GM18511 (cell line): ENCODE results near the gene GIMAP7.
"Not testable (repeated sequence)": the region's sequence is repeated elsewhere in the genome, so short reads cannot be mapped to it uniquely, and the experiment has no call there.

ENCODE experiments used
- ATAC-seq: cut with Tn5 transposase; IDR thresholded peaks from one replicate; pipeline ENCODE4 v1.9.1; 2021; ENCODE audit warnings: mild to moderate bottlenecking, moderate library complexity; ENCODE audit not compliant: unreplicated experiment

Gene GIMAP7

DNA sequence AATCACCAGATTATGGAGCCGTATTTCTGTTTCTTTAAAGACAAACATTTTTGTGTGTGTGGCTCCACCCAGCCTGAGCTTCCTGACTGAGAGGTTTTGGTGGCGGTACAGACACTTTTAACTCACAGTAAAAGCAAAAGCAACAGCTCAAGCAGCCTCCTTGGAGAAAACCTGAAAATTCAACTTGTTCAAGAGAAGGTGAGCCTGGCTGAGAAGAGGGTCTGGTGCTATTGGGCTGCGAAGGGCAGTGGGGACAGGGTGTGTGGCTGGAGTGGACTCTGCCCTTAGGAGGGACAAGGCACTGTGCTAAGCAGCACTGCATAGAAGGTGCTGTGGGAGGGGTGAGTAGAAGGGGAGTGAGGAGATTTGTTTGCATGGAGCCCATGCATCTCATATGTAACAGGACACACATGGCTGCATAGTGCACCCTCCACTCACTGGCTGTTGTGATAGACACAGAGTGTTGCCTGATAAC, at the start of gene GIMAP7:
Gene GIMAP7 (plus strand): TSS at position 125 of the 475 bp plus-strand sequence. CDS start 5,103 bp downstream, outside the sequence.
- peak; percentile 80 for ATAC-seq

DNA sequence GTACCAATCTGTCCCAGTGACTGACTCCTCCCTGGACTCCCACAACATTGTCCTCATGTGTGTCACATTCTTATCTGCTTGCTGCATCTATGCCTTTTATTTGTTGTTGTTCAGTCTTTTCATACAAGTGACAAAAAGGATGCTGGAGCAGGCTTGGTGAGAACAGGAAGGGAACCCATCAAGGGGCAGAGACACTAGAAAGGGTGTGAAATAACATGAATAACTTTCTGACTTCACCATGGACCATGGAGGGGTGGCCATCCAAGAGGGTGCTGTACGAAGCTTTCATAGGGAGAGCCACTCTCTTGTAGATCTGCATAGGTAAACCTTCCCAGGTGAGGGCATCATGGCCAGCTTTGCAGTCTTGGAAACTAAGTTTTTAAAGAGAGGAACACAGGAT, 49.7 kb upstream of the GIMAP7 start:
- no peak for ATAC-seq

DNA sequence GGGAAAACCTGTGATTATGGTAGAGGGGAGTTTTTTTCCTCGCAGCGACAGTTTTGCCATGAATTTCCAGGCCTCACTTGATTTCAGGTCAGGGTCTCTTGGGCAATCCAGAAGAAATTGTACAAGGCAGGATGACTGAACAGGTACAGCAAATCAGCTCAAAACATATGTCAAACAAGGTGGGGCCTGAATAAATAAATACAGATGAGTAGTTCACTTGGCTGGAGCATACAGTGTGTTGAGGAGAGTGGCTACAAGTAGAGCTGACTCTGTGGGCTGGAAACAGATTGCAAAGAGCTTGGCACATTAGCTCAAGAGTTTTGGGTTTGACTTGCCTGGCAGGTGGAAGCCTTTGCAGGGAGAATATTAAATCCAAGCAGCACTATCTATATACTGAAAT, 49.3 kb upstream of the GIMAP7 start:
- no peak for ATAC-seq

DNA sequence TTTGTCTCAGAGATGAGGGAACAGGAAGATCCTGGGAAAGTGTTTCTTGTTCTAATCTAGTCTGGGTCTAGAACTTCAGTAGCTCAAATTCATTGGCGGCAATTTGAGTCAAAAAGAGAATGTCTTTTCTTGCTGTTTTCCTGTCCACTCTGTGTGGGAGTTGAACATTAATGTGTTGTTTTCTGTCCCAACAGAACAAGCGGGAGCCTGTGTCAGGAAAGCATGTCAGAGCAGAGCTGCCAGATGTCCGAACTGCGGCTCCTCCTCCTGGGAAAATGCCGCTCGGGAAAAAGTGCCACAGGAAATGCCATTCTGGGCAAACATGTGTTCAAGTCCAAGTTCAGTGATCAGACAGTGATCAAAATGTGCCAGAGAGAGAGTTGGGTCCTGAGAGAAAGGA, 48.2 kb upstream of the GIMAP7 start:
- no peak for ATAC-seq

DNA sequence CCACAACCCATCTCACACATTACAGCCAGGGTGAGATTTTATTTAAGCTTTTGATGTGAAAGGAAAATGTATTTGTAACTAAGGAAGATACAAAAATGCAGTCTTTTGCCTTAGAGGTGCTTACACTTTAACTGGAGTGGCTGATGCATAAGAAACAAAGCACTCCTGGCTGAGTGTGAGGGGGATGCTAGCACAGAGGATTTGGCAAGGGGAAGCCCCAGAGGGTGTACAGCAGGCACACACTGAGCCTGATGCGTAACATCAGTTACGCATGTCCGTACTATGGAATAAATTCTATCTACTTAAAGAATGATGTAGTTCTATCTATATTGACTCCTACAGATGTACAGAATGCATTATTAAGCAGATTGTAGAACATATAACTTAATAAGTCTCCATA, 46.4 kb upstream of the GIMAP7 start:
- no peak for ATAC-seq

GRCh38 chr7:150471886-150472285, 42.8 kb upstream of the GIMAP7 start:
- no peak for ATAC-seq

DNA sequence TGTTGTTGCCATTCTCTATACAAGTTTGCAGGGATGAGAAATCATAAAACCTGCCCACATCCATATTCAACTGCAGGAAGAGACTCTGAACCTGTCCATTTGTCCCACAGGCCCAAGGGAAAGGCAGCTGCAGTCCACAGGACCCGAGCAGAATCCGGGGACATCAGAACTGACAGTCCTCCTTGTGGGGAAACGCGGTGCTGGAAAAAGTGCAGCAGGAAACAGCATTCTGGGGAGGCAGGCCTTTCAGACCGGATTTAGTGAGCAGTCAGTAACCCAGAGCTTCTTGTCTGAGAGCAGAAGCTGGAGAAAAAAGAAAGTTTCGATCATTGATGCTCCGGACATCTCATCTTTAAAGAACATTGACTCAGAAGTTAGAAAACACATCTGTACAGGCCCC, 40.8 kb upstream of the GIMAP7 start:
- ATAC-seq, result no peak

DNA sequence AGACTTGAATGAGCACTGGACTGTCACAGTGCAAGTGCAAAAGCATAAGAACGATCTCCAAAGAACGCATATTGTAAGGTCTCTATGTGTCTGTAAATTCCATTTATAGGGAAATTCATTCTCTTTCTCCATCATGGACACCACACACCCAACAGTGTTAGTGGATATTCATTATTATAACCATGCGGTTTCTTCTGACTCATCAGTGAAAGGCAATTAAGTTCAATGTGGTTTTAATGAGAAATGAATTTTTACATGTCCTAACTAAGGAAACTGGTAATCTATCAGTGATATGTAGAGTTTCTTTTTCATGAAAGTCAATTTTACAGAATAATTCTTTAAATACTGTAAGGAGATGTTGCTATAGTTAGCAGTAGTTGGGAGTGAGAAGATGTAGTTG, 38.4 kb upstream of the GIMAP7 start:
- no peak for ATAC-seq

DNA sequence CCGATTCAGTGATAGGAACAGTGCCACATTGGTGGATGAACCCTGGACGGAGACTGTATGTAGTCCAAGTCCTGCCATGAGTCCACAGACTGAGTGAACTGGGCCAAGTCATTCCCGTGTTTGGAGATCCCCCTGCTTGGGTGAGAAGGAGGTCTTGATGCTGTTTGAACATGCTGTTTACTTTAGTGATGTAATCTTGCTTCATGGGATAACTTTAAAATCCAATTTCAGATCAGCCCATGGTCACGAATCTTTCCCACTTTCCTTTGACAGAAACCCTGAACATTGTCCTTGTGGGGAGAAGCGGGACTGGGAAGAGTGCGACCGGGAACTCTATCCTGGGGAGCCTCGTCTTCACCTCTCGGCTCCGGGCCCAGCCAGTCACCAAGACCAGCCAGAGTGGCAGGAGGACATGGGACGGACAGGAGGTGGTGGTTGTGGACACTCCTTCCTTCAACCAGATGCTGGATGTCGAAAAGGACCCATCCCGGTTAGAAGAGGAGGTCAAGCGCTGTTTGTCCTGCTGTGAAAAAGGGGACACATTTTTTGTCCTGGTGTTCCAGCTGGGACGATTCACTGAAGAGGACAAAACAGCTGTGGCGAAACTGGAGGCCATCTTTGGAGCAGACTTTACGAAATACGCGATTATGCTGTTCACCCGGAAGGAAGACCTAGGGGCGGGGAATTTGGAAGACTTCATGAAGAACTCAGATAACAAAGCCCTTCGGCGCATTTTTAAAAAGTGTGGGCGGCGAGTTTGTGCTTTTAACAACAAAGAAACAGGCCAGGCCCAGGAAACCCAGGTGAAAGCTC, 37.6 kb upstream of the GIMAP7 start:
- ATAC-seq, result no peak

DNA sequence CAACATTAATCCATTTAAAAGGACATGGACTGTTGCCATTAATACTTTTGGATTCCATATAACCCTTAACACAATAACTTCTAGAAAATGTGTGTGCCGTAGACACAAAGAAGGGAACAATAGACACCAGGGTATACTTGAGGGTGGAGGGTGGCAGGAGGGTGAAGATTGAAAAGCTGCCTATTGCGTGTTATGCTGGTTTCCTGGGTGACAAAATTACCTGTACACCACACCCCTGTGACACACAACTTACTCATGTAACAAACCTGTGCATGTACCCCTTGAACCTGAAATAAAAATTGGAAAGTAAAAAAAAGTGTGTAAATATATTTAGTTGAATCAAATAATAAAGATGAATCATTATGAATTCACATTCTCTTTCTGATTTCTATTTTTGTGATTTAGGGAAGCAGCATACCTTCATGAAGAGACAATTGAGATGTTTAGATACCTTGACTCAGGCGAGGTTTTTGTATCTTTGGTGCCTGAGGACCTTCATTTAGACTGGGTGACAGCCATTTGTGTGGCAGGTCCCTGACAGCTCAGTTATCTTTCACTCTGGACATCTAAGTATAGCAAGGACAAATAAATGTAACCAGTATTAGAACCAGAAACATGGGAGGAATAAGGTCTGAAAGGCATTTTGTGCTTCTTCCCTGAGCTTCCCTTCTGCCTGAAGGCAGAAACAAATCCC, 35.5 kb upstream of the GIMAP7 start:
- no peak for ATAC-seq

DNA sequence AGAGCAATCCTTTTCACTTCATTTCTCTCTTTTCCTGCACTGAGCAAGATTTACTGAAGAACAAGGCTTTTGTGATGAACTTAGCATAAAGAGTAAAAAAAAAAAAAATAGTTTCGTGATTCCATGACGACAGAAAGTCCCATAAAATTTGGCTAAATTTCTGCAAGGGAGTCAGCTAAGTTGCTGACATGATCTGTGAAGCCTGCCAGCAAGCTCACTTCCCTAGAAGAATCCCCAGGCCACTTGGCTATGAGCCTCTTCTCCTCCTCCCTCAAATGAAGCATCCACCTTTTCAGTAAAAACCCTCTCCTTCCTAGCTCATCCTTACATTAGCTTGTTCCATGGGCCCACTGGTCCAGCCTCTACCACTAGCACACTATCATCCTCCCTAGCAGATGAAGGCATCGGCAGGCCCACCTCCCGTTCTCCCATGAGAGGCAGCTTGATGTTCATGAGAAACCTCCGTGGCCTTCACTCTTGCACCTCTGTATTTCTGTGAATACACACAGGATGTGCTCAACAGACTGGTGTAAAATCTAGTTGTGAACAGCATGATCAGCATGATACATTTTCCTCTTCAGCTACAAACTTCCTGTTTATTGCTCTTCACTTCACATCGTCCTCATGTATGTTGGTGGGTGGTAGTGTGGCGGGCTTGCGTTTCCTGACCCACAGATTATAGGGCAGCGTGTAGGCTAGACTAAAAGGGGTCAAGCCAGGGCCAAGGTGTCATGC, 33.3 kb upstream of the GIMAP7 start:
- no peak for ATAC-seq

- ATAC-seq, result no peak
These were observed 32.8 kb upstream of the GIMAP7 start for GRCh38 chr7:150481922-150482321.

GRCh38 chr7:150483514-150483913, 31.2 kb upstream of the GIMAP7 start:
- not testable (repeated sequence) for ATAC-seq

DNA sequence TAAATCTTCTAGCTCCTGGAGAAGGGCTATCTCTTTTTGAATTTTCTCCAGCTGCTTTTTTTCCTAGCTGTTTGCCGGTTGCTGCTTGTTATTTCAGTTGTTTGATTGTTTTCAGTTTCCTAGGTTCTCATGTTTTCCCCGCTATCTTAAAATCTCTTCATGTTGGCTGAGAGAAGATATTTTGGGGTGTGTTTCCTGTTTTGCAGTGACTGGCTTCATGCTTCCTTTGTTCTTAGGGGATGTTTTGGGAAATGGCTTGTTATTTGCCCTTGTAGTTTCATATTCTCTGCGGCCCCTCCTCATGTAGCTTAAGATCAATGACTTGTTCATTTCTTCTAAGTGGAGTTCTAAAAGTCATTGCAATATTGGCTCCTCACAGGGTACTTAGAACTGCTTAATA, 30.6 kb upstream of the GIMAP7 start:
- not testable (repeated sequence) for ATAC-seq

GRCh38 chr7:150487625-150488024, 27.0 kb upstream of the GIMAP7 start:
- ATAC-seq, result no peak

DNA sequence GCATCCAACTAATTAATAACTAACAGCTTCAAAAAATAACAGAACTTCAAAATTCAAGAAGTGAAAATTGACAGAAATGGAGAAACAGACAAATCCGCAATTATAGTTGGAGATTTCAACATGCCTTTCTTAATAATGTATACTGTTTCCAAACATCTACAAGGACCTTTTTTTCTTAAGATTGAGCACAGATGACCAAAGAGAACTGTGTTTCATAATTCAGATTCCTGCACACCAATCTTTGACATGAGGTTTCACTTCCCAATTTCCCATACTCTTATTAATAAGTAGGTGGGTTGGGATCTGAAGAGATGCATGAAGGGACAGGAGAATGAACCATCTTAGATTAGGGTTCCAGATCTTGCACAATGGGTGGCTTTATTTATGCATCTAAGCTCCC, 24.9 kb upstream of the GIMAP7 start:
- no peak for ATAC-seq

GRCh38 chr7:150493442-150493841, 21.2 kb upstream of the GIMAP7 start:
- not testable (repeated sequence) for ATAC-seq

DNA sequence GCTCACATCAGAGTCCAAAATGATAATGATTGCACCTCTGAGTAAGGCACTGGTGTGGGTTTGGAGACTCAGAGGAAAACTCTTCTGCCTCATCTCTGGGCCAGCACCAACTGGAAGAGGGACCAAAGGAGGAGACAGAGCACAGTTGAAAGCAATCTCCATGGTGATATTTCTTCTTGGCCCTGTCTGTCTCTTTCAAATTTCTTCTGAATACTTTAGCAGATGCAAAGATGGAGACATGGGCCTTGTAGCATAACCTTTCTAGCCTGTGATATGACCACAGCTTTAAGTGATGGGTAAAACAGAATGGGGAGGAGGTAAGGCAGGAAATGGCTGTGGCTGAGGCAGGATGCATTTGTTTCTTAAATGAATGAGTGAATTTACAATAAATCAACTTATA, 12.2 kb upstream of the GIMAP7 start:
- no peak for ATAC-seq

DNA sequence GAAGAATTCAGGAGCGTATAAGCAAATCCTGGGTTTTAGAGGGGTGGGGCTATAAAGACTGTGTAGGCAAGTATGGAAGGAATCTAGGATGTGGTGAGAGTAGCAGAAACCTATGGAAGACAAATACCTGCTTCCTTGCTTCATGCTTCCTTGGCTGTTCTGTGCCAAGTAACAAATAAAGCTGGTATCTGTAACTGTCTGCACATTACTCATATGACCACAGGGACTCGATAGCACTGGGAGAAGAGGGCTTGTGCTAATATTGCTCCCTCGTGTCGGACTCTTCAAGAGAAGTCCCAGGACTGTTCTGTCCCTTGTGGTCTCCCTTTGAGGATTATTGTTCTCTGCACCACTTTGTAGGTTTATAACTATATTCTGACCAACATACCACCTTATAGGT, 11.5 kb upstream of the GIMAP7 start:
- no peak for ATAC-seq

DNA sequence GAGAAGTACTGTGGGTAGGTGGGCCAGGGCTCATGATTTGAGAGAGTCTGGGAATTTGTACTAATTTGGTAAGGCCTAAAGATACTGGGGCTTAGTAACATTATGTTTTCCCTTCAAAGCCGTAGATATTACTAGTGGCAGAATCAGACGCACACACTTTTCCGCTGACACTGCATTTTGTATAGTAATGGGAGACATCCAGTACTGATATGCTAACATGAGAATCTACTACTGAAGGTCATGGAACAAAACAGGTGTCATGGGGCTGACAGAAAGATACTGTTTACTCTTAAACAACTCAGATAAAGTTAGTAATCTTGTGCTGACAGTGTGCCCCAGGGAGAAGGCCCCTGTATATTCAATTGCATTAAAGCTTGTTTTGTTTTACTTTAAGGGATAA, 11.1 kb upstream of the GIMAP7 start:
- no peak for ATAC-seq

- ATAC-seq, result no peak
These were observed 6.6 kb upstream of the GIMAP7 start for GRCh38 chr7:150507947-150508602.
